Gastroesophageal sphincter (tissue), 4 donors: Measurements from ENCODE around the gene ADAMTS7. TPM values are rescaled to one million over a fixed set of nuclear protein-coding genes. Genes with fewer than 3 reads are reported as not detected.
"Not testable (repeated sequence)": the region's sequence is repeated elsewhere in the genome, so short reads cannot be mapped to it uniquely, and the experiment has no call there.

ENCODE experiments used
- ATAC-seq: fragments of 150-250 bp; one replicate; pipeline ENCODE4 v1.9.1; 2016; ENCODE audit warnings: mild to moderate bottlenecking, moderate library complexity
- H3K27ac ChIP-seq, 4 donors: fragments of 200-600 bp; sonication (generic) in 3 of 4; 1 replicate in 3 of 4; 2 replicates in 1 of 4; pipeline ENCODE4 v1.5.1; 2016 to 2019
- H3K27me3 ChIP-seq: fragments of 200-600 bp; sonication (generic); one replicate; pipeline ENCODE4 v1.5.1; 2019
- H3K36me3 ChIP-seq, 2 donors: fragments of 200-600 bp; sonication (generic); one replicate each; pipeline ENCODE4 v1.5.1; 2019; ENCODE audit warnings: control low read depth in 1 of 2
- H3K4me1 ChIP-seq, 3 donors: fragments of 200-600 bp; sonication (generic); 1 replicate in 2 of 3; 2 replicates in 1 of 3; pipeline ENCODE4 v1.5.1; 2016 to 2019; ENCODE audit warnings: control low read depth in 2 of 3
- H3K4me3 ChIP-seq, 2 donors: fragments of 200-600 bp; sonication (generic); one replicate each; pipeline ENCODE4 v1.5.1; 2019; ENCODE audit warnings: mild to moderate bottlenecking in 1 of 2, moderate library complexity in 1 of 2
- H3K9me3 ChIP-seq, 3 donors: fragments of 200-600 bp; sonication (generic); one replicate each; pipeline ENCODE4 v1.5.1; 2017 to 2019; ENCODE audit warnings: control low read depth in 2 of 3
- CTCF ChIP-seq, 4 experiments: fragments of 200-600 bp in 2 of 4; fragments of 450-650 bp in 2 of 4; sonication (generic) in 1 of 4; IDR thresholded peaks; one replicate each; pipeline ENCODE4 v1.5.1; 2017 to 2019; ENCODE audit warnings: antibody characterized with exemption in 4 of 4, mild to moderate bottlenecking in 2 of 4, moderate library complexity in 2 of 4
- EP300 ChIP-seq: sonication (generic); formaldehyde crosslinking; IDR thresholded peaks from one replicate; pipeline ENCODE4 v1.6.1; 2017; ENCODE audit warnings: antibody characterized with exemption, mild to moderate bottlenecking
- POLR2A ChIP-seq, 2 donors: fragments of 450-650 bp; IDR thresholded peaks; one replicate each; pipeline ENCODE4 v1.6.1; 2017; ENCODE audit warnings: antibody characterized with exemption in 2 of 2, mild to moderate bottlenecking in 2 of 2, moderate library complexity in 1 of 2
- POLR2AphosphoS5 ChIP-seq: sonication (generic); formaldehyde crosslinking; IDR thresholded peaks from one replicate; pipeline ENCODE4 v1.6.1; 2017; ENCODE audit warnings: antibody characterized with exemption
- WGBS, 2 donors: methylation state at CpG; one replicate each; pipeline ENCODE4 v1.1.5; 2018; ENCODE audit warnings: low coverage in 1 of 2; 5-methylcytosine and 5-hydroxymethylcytosine counted together
- total RNA-seq, 4 donors: library from RNA; depleted of rRNA; stranded (reverse); fragments of >200 nt; gene quantifications; one replicate each; pipeline ENCODE4 v1.1.0, GENCODE V29; 2016

Gene ADAMTS7
- total RNA-seq, 4 donors from 2014 or later = 2.6 to 9.7 (median 4.4) TPM

- no peak overlapping the region for H3K27ac ChIP-seq
- no peak for ATAC-seq
These were observed 58.5 kb downstream of the ADAMTS7 start for GRCh38 chr15:78752492-78753358.

GRCh38 chr15:78751602-78751979 lies 59.7 kb downstream of the ADAMTS7 start:
- TF ChIP-seq POLR2A (IDR thresholded peaks at IDR 0.05) = no peak
- TF ChIP-seq CTCF (IDR thresholded peaks at IDR 0.05) = no peak
- TF ChIP-seq EP300 = no peak
- TF ChIP-seq POLR2AphosphoS5 = no peak
- H3K27me3 ChIP-seq = no peaks in the 10 kb centered on the region
- WGBS, 2 donors = 33% methylated on average over 1 of the region's 13 CpGs; no CpG with 5 or more reads in 1 of the 2 donors
- H3K4me1 ChIP-seq = peaks cover 0 to 25% (median 5%) of the 10 kb centered on the region in 3 donors
- ATAC-seq = no peak
- no peak overlapping the region for H3K4me3 ChIP-seq
- H3K27ac ChIP-seq = no peak overlapping the region
- H3K9me3 ChIP-seq = no peaks in the 10 kb centered on the region
- H3K36me3 ChIP-seq = no peaks in the 10 kb centered on the region

More at GRCh38 chr15:78752492-78753358, 58.5 kb downstream of the ADAMTS7 start:
- no peaks in the 10 kb centered on the region for H3K27me3 ChIP-seq
- no peak overlapping the region for H3K4me3 ChIP-seq
- H3K36me3 ChIP-seq = no peaks in the 10 kb centered on the region
- 100% methylated on average over 2 of the region's 24 CpGs; no CpG with 5 or more reads in 1 of the 2 donors for WGBS, 2 donors
- H3K4me1 ChIP-seq = peaks cover 0 to 35% (median 5%) of the 10 kb centered on the region in 3 donors
- no peak for TF ChIP-seq EP300
- TF ChIP-seq POLR2AphosphoS5 = no peak
- no peak for TF ChIP-seq CTCF (IDR thresholded peaks at IDR 0.05)
- no peak for TF ChIP-seq POLR2A (IDR thresholded peaks at IDR 0.05)
- H3K9me3 ChIP-seq = no peaks in the 10 kb centered on the region

- H3K27me3 ChIP-seq, H3K36me3 ChIP-seq, H3K9me3 ChIP-seq: not testable (repeated sequence)
- WGBS, 2 donors = 0% methylated on average over 1 of the region's 28 CpGs; no CpG with 5 or more reads in 1 of the 2 donors
- ATAC-seq = peak; percentile 95
- TF ChIP-seq CTCF (IDR thresholded peaks at IDR 0.05) = peak in 2 of 4 experiments; percentile 68 to 94
- peak overlapping the region in 3 of 4 donors; percentile 55 to 68 (median 67) for H3K27ac ChIP-seq
- H3K4me1 ChIP-seq = peaks cover 0 to 21% (median 5%) of the 10 kb centered on the region in 3 donors
- H3K4me3 ChIP-seq = peak overlapping the region in 1 of 2 donors; percentile 22
These were observed 60.2 kb downstream of the ADAMTS7 start for GRCh38 chr15:78750974-78751601.

- H3K4me3 ChIP-seq = peak overlapping the region in 1 of 2 donors; percentile 22
These were observed 60.7 kb downstream of the ADAMTS7 start for GRCh38 chr15:78750566-78750965.

More at GRCh38 chr15:78750566-78750965, 60.7 kb downstream of the ADAMTS7 start:
- Histone ChIP-seq H3K9me3 (no peaks in the 10 kb centered on the region), H3K27ac (peak overlapping the region in 3 of 4 donors; percentile 55 to 68 (median 67)), H3K27me3 (no peaks in the 10 kb centered on the region), H3K4me1 (peaks cover 0 to 17% (median 5%) of the 10 kb centered on the region in 3 donors), H3K36me3 (no peaks in the 10 kb centered on the region)
- ATAC-seq = peak; percentile 74
- WGBS, 2 donors = 21 to 36% methylated on average over 3 to 6 of the region's 7 CpGs
- TF ChIP-seq POLR2AphosphoS5 = no peak
- no peak for TF ChIP-seq CTCF (IDR thresholded peaks at IDR 0.05)
- no peak for TF ChIP-seq POLR2A (IDR thresholded peaks at IDR 0.05)
- no peak for TF ChIP-seq EP300
